BE2C (cell line): ENCODE results near the gene UQCRHL.
"Not testable (repeated sequence)": the region's sequence is repeated elsewhere in the genome, so short reads cannot be mapped to it uniquely, and the experiment has no call there.

Experiments
- DNase-seq: peaks from one replicate; pipeline ENCODE4 v3.0.0-alpha.2; 2020
- H3K27me3 ChIP-seq: fragments of 250-450 bp; sonication (Bioruptor Pico); 2 replicates; pipeline ENCODE4 v1.5.1; 2020; ENCODE audit warnings: mild to moderate bottlenecking
- H3K36me3 ChIP-seq: fragments of 250-450 bp; sonication (Bioruptor Pico); 2 replicates; pipeline ENCODE4 v1.5.1; 2020; ENCODE audit warnings: mild to moderate bottlenecking
- H3K4me1 ChIP-seq: fragments of 250-450 bp; sonication (Bioruptor Pico); 2 replicates; pipeline ENCODE4 v1.5.1; 2020
- H3K4me3 ChIP-seq: 2 replicates; pipeline ENCODE4 v1.5.1; 2011; ENCODE audit warnings: low read depth, low read length
- H3K9me3 ChIP-seq: fragments of 250-450 bp; sonication (Bioruptor Pico); 2 replicates; pipeline ENCODE4 v1.5.1; 2020
- TF ChIP-seq, protein P1 (sequence below): IDR thresholded peaks from 2 replicates; pipeline ENCODE4 v1.5.1; 2012; ENCODE audit warnings: mild to moderate bottlenecking, low read depth, low read length

The UQCRHL gene

DNA sequence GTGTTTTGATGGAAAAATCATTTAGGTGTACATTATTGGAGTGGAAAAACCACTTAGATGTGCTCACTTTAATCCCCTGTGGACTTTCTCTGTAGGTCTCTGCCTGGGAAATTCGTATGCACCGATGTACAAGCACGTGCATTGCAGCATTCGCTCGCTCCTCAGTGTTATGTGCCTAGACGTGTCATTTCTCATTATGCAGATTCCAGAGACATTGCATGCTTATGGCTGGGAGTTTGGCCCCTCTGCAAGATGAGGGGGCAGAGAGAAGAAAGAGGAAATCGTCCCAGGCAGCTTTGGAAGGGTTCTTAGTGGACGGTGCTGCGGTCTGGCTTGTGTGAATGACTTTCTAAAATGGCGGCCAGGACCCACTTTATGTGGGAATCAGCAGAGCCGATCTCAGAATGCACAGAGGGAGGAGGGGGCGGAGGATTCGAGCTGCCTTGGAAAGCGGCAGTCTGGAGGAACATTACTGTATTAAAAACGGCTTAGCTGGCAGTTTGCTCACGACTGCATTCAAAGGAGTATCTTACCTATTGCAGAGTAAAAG lies 42.4 kb upstream of the UQCRHL start:
- no peaks in the 10 kb centered on the region for H3K9me3 ChIP-seq
- no peaks in the 10 kb centered on the region for H3K4me1 ChIP-seq
- no peaks in the 10 kb centered on the region for H3K36me3 ChIP-seq
- H3K4me3 ChIP-seq = peak overlapping the region; percentile 92
- no peaks in the 10 kb centered on the region for H3K27me3 ChIP-seq
- peak; percentile 81 for DNase-seq
- TF ChIP-seq, protein P1, sequence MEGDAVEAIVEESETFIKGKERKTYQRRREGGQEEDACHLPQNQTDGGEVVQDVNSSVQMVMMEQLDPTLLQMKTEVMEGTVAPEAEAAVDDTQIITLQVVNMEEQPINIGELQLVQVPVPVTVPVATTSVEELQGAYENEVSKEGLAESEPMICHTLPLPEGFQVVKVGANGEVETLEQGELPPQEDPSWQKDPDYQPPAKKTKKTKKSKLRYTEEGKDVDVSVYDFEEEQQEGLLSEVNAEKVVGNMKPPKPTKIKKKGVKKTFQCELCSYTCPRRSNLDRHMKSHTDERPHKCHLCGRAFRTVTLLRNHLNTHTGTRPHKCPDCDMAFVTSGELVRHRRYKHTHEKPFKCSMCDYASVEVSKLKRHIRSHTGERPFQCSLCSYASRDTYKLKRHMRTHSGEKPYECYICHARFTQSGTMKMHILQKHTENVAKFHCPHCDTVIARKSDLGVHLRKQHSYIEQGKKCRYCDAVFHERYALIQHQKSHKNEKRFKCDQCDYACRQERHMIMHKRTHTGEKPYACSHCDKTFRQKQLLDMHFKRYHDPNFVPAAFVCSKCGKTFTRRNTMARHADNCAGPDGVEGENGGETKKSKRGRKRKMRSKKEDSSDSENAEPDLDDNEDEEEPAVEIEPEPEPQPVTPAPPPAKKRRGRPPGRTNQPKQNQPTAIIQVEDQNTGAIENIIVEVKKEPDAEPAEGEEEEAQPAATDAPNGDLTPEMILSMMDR = no peak

DNA sequence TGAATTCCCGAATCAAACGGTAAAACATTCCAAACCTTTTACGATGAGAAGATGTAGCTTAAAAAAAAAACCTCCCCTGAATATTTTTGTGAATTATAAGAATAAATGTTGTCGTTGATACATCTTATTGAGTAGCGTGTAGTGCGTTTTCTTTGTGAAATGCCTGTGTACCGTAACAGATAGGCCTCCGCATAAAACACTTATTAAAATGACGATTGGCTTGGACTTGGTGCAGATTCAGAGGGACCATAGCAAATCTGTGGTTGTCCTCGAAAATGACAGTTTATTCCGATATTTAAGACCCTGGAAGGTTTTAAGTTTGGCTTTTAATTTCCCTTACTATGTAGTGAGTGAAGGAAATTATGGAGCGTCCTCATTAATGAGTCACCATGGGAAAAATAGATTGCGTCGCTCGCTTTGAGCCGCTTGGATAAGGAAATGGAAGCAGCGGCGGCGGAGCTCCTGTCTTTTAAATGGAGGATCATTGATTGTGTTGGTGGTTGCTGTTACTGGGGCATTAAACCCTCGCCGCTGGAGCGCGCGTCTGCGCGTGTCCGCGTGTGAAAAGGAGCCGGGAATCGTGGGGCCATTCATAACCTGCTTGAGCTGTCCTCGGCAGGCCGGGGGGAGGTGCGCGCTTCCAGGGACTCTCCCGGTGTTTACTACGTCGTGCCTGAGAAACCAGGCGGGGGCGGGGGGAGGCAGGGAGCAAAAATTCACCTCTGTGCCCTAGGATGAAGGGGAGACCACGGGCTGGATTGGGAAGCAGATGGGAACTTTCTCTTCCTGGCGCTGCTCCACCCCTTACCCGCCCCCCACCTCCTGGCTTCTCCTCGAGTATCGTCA lies 41.7 kb upstream of the UQCRHL start:
- Histone ChIP-seq H3K4me1 (no peaks in the 10 kb centered on the region), H3K36me3 (no peaks in the 10 kb centered on the region), H3K9me3 (no peaks in the 10 kb centered on the region), H3K27me3 (no peaks in the 10 kb centered on the region), H3K4me3 (peak overlapping the region; percentile 92)
- peak; percentile 84 for DNase-seq
- TF ChIP-seq, protein P1 = no peak

DNA sequence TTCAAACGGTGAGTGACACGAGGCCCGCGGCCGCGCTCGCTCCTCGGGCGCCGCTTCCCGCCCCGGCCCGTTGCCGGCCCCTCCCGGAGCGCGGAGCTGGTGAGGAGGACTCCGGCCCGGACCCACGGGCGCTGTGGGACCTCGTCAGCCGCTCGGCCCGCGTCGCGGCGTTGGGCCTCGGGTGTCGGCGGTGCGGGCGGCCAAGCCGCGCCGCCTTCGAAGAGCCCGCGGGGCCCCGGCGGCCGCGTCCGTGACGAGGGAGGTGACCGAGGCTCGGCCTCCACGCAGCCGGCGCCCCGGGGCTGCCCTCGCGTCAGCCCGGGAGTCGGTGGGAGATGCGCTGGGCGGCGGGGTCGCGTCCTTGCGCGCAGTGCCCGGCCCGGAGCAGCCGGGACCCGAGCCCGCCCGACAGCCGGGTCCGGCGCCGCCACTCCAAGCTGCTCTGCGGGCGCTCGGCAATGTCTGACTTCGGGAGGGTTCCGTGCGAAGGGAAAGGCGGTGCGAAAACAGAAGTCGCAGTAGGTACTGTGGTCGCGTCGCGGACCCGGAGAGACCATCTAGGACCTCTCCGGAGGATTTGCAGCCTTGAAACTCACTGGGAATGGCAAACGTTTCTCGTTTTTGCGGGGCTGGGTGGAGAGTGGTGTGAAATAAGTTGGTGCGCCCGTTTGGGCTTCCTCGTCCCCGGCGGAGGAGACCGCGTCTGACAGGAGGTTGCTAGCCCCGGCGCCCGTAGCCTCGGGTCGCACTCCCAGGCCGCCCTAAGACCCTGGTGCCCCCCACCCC lies 40.9 kb upstream of the UQCRHL start:
- Histone ChIP-seq H3K9me3 (no peaks in the 10 kb centered on the region), H3K4me3 (peak overlapping the region; percentile 92), H3K27me3 (no peaks in the 10 kb centered on the region), H3K36me3 (no peaks in the 10 kb centered on the region), H3K4me1 (no peaks in the 10 kb centered on the region)
- DNase-seq = peak; percentile 8
- TF ChIP-seq, protein P1 = no peak

DNA sequence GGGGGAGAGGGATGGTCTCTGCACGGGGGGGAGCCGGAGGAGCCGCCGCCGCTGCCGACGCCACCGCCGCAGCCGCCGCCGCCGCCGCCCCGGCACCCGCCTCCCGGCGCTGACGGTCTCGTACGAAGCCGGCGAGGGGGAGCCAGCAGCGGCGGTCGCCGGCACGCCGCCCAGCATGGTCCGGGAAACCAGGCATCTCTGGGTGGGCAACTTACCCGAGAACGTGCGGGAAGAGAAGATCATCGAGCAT lies 40.4 kb upstream of the UQCRHL start:
- Histone ChIP-seq H3K4me1 (no peaks in the 10 kb centered on the region), H3K4me3 (peak overlapping the region; percentile 92), H3K27me3 (no peaks in the 10 kb centered on the region), H3K36me3 (no peaks in the 10 kb centered on the region), H3K9me3 (no peaks in the 10 kb centered on the region)
- DNase-seq = no peak
- TF ChIP-seq, protein P1 = no peak

DNA sequence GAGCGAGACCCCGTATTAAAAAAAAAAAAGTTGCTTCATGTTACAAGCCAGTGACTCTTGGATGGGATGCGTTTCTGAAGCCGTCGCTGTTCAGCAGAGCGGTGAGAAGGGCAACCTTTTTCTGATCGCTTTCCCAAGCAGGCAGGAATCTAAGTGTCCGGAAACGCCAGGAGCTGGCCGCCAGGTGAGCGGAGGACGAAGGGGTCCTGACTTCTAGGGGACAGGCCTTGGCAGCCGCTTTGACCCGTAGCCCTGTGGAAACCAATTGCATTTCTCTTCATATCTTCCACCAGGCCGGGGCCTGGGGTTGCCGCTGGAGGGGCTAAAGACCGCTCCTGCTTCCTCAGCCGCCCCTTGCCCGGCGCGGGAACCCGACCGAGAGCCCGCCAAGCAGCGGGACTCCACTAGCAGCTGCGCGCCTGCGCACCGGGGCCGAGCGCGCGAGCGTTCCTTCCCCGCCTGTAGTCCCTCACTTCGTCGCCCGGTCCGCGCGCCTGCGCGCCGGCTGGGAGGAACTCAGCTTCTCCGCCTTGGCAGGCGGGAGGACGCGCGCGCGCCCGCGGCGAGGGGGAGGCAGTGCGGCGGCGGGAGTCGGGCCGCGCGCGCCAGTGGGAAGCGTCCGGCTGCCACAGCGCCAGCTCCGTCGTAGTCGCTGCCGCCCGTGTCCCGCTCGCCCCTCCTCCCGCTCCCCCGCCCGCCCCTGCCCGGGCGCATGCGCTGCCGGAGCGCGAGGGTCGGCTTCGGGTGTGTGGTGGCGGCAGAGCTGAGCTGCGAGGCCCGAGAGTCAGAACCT lies 39.8 kb upstream of the UQCRHL start, which contains the start of gene SPEN:
Gene SPEN (plus strand): TSS at position 608 of the 793 bp plus-strand sequence. CDS start 361 bp downstream, outside the sequence.
- TF ChIP-seq, protein P1 = no peak
- peak; percentile 96 for DNase-seq
- Histone ChIP-seq H3K27me3 (no peaks in the 10 kb centered on the region), H3K4me1 (no peaks in the 10 kb centered on the region), H3K4me3 (peak within 1 kb of the TSS; percentile 92), H3K9me3 (no peaks in the 10 kb centered on the region), H3K36me3 (no peaks in the 10 kb centered on the region)

DNA sequence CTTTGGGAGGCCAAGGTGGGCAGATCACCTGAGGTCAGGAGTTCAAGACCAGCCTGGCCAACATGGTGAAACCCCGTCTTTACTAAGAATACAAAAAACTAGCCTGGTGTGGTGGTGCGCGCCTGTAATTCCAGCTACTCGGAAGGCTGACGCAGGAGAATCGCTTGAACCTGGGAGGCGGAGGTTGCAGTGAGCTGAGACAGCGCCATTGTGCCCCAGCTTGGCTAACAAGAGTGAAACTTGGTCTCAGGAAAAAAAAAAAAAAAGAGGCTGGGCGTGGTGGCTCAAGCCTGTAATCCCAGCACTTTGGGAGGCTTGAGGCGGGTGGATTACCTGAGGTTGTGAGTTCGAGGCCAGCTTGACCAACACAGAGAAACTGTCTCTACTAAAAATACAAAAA lies 38.6 kb upstream of the UQCRHL start:
- not testable (repeated sequence) for H3K4me1 ChIP-seq, DNase-seq, H3K36me3 ChIP-seq, H3K9me3 ChIP-seq, H3K4me3 ChIP-seq, H3K27me3 ChIP-seq
